ENCODE measurements around the gene GPATCH1. TPM values are rescaled to one million over a fixed set of nuclear protein-coding genes. Genes with fewer than 3 reads are reported as not detected.

GPATCH1 gene
- total and polyA plus RNA-seq, 2 of the 13 experiments (the other 11 are each of a cell fraction or from before 2014, with no cell fraction given): 6.8 to 6.9 TPM

DNA sequence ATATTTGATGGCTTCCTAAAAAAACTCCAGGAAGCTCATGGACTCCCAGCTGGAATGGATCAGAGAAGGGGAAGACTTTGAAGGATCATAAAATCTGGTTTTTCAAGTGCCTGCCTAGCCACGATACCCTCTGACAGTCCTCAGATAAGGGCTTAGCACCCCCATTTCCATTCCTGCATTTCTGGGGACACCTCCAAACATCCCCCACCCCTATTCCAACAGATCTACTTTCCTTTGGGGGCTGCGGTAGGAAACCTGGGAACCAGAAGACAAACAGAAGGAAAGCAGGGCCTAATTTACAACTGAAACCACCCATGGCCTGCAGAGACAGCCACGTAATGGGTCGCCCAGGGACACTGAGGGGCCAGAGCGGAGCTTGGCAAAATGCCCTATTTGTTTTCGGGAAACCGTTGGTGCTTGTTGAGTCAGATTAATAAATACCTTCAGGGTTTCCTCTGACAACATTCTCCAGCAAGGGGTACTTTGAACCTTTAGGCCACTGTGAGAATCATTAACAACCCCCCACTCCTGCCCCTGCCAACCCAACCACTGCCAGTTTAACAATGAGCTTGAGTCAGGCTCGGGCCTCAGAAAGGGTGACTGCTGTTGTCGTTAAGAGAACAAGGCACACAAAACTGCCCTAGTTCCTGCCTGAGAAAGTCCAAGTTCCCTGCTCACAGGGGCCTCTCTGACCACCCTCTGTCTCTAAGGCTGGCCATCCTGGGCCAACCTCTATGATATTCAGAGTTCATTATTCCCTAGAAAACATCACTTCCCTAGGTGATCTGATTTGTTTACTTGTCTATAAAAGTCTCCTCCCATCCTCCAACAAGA lies 39.8 kb upstream of the GPATCH1 start (continued):
- TF ChIP-seq, protein P1, sequence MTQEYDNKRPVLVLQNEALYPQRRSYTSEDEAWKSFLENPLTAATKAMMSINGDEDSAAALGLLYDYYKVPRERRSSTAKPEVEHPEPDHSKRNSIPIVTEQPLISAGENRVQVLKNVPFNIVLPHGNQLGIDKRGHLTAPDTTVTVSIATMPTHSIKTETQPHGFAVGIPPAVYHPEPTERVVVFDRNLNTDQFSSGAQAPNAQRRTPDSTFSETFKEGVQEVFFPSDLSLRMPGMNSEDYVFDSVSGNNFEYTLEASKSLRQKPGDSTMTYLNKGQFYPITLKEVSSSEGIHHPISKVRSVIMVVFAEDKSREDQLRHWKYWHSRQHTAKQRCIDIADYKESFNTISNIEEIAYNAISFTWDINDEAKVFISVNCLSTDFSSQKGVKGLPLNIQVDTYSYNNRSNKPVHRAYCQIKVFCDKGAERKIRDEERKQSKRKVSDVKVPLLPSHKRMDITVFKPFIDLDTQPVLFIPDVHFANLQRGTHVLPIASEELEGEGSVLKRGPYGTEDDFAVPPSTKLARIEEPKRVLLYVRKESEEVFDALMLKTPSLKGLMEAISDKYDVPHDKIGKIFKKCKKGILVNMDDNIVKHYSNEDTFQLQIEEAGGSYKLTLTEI (CRISPR knock-in tag; conservative IDR thresholded peaks at IDR 0.05): no peak
- no peak for TF ChIP-seq CENPX (CRISPR knock-in tag; IDR thresholded peaks at IDR 0.05)
- TF ChIP-seq, protein P2, sequence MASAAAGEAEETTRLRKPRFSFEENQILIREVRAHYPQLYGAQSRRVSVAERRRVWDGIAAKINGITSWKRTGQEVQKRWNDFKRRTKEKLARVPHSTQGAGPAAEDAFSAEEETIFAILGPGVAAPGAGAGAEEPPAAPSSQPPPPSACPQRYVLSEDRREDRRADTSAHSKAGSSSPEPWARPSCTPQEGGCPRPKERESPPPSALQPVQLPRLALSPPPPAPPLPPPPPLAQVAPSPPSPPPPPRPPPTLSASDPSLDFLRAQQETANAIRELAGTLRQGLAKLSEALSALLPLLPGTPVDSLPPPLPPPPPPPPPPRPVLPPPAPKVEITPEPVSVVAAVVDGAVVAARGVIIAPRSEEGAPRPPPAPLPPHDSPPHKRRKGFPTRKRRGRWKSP (CRISPR knock-in tag; IDR thresholded peaks at IDR 0.05): peak; percentile 75; the same call in 1 of the 2 replicates
- TF ChIP-seq ZNF83 (CRISPR knock-in tag; IDR thresholded peaks at IDR 0.05; ENCODE audit: borderline replicate concordance): no peak
- TF ChIP-seq RAD21 (CRISPR knock-in tag; IDR thresholded peaks at IDR 0.05): no peak; the same call in 1 of the 2 replicates
- peak; percentile 88 for TF ChIP-seq ZNF746 (CRISPR knock-in tag; IDR thresholded peaks at IDR 0.05)
- TF ChIP-seq, protein P3, sequence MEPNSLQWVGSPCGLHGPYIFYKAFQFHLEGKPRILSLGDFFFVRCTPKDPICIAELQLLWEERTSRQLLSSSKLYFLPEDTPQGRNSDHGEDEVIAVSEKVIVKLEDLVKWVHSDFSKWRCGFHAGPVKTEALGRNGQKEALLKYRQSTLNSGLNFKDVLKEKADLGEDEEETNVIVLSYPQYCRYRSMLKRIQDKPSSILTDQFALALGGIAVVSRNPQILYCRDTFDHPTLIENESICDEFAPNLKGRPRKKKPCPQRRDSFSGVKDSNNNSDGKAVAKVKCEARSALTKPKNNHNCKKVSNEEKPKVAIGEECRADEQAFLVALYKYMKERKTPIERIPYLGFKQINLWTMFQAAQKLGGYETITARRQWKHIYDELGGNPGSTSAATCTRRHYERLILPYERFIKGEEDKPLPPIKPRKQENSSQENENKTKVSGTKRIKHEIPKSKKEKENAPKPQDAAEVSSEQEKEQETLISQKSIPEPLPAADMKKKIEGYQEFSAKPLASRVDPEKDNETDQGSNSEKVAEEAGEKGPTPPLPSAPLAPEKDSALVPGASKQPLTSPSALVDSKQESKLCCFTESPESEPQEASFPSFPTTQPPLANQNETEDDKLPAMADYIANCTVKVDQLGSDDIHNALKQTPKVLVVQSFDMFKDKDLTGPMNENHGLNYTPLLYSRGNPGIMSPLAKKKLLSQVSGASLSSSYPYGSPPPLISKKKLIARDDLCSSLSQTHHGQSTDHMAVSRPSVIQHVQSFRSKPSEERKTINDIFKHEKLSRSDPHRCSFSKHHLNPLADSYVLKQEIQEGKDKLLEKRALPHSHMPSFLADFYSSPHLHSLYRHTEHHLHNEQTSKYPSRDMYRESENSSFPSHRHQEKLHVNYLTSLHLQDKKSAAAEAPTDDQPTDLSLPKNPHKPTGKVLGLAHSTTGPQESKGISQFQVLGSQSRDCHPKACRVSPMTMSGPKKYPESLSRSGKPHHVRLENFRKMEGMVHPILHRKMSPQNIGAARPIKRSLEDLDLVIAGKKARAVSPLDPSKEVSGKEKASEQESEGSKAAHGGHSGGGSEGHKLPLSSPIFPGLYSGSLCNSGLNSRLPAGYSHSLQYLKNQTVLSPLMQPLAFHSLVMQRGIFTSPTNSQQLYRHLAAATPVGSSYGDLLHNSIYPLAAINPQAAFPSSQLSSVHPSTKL (CRISPR knock-in tag; IDR thresholded peaks at IDR 0.05): peak; percentile 93
- no peak for TF ChIP-seq MBD4 (IDR thresholded peaks at IDR 0.05; ENCODE audit: borderline replicate concordance, low read length)
- no peak for TF ChIP-seq NCOA5 (CRISPR knock-in tag; IDR thresholded peaks at IDR 0.05)
- TF ChIP-seq ZNF12 (CRISPR knock-in tag; IDR thresholded peaks at IDR 0.05): peak; percentile 71; the same call in 1 of the 2 replicates
- no peak for TF ChIP-seq XRCC5 (optimal IDR thresholded peaks at IDR 0.05; ENCODE audit: low read length)
- no peak for TF ChIP-seq SOX6 (IDR thresholded peaks at IDR 0.05)
- TF ChIP-seq SOX6 (CRISPR knock-in tag; IDR thresholded peaks at IDR 0.05): peak; percentile 99
- TF ChIP-seq PHF21A (CRISPR knock-in tag; IDR thresholded peaks at IDR 0.05): peak; percentile 89
- TF ChIP-seq ZNF263 (CRISPR knock-in tag; IDR thresholded peaks at IDR 0.05): no peak
- no peak for TF ChIP-seq ZNF674 (CRISPR knock-in tag; IDR thresholded peaks at IDR 0.05; ENCODE audit: low read depth)
- no peak for TF ChIP-seq ISX (CRISPR knock-in tag; conservative IDR thresholded peaks at IDR 0.05)
- TF ChIP-seq, protein P4, sequence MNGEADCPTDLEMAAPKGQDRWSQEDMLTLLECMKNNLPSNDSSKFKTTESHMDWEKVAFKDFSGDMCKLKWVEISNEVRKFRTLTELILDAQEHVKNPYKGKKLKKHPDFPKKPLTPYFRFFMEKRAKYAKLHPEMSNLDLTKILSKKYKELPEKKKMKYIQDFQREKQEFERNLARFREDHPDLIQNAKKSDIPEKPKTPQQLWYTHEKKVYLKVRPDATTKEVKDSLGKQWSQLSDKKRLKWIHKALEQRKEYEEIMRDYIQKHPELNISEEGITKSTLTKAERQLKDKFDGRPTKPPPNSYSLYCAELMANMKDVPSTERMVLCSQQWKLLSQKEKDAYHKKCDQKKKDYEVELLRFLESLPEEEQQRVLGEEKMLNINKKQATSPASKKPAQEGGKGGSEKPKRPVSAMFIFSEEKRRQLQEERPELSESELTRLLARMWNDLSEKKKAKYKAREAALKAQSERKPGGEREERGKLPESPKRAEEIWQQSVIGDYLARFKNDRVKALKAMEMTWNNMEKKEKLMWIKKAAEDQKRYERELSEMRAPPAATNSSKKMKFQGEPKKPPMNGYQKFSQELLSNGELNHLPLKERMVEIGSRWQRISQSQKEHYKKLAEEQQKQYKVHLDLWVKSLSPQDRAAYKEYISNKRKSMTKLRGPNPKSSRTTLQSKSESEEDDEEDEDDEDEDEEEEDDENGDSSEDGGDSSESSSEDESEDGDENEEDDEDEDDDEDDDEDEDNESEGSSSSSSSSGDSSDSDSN (CRISPR knock-in tag; IDR thresholded peaks at IDR 0.05): no peak; the same call in 1 of the 2 replicates
- 0 out of 2 replicates have a peak, but pooled peaks have one; percentile 45 for TF ChIP-seq NFIB (CRISPR knock-in tag; IDR thresholded peaks at IDR 0.05; ENCODE audit: borderline replicate concordance)
